HG02884 (cell line): Measurements from ENCODE around the gene ALDH16A1.
A peak's percentile ranks its signal among the peaks of the same experiment; 100 is the strongest.

Experiments
- ATAC-seq: cut with Tn5 transposase; IDR thresholded peaks from one replicate; pipeline ENCODE4 v1.9.1; 2021; ENCODE audit warnings: mild to moderate bottlenecking, moderate library complexity; ENCODE audit not compliant: unreplicated experiment

ALDH16A1 gene

DNA sequence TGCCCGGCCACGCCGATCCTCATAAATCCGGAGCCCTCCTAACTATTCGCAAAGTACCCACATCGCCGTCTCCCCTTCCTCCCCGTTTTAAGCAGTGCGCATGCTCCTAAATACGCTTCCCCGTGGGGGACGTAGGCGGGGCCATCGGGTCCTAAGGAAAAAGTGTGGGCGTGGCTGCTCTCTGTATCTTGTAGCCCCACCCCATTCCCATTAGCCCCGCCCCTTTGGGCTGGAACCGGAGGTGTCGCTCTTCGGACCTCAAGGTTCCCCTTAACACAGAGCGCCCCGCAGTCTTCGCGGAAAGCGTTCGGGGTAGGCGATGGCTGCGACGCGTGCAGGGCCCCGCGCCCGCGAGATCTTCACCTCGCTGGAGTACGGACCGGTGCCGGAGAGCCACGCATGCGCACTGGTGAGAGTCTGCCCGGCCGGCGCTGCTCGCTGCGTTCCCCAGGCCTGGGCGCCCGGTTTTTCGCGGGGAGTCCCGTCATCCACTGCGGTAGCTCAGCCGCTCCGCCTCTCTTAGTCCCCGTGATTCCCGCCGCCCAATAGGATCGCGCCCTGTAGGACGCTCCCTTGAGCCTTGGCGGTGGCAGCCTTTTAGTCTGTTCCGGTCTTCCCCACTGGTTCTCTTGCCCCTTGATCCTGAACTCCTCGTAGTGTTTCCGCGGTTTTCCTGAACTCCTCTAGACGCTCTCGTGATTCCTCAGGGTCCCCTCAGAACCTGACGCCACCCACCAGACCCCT, at the start of gene ALDH16A1:
Gene ALDH16A1 (plus strand): TSS at position 213 of the 744 bp plus-strand sequence. CDS start 107 bp downstream, at position 320.
- ATAC-seq, result peak; percentile 77

DNA sequence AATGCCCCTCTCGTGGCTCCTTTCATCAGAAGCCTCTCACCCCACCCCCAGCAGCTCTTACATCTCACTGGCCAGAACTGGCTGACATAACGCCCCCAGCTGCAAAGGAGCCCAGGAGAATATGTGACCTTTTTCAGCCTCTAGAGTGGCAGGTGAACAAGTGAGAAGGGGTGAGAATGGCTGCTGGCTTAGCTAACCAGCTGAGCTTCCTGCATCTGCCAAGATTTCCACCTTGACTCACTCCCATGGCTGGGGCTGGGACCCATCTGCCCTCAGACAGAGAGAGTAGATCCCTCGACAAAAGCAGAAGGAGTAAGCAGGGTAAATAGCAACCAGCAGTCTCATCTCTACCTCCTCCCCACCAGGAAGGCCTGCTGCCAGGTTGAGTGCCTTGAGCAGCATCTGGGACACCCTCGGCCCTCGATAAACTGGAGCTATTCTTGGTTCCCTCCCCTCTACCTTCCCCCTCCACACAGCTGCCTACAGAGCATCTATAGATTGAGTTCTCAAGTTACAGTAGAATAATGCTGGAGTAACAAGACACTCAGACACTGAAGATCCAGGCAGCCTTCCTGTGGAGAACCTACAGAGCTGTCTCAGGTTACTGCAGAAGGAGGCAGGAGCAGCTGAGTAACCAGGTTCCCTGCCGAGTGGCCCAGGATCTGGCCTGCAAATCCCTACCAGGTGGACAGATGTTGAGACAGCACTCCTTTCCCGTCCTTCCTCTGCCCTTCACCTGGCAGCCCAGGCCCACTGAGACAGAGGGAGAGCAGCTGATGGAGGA, 49.4 kb upstream of the ALDH16A1 start:
- ATAC-seq, result no peak

DNA sequence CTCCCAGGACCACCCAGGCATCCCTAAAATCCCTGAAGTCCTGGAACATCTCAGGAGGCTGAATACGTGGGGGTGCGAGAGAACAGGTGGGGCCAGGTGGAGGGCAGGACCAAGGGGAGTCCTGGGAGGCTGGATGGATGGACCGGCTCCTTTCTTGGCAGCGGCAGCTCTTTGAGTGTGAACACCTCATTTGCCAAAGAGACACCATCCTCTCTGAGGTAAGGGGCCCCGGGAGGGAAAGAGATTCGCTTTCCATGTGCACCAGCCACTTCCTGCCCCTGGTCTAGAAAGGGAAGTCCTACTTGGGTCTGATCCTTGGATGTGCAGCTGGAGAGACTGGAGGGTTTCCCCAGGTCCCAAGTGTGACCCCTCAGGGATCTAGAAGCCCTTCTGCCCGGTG, 45.9 kb upstream of the ALDH16A1 start:
- ATAC-seq, result no peak

DNA sequence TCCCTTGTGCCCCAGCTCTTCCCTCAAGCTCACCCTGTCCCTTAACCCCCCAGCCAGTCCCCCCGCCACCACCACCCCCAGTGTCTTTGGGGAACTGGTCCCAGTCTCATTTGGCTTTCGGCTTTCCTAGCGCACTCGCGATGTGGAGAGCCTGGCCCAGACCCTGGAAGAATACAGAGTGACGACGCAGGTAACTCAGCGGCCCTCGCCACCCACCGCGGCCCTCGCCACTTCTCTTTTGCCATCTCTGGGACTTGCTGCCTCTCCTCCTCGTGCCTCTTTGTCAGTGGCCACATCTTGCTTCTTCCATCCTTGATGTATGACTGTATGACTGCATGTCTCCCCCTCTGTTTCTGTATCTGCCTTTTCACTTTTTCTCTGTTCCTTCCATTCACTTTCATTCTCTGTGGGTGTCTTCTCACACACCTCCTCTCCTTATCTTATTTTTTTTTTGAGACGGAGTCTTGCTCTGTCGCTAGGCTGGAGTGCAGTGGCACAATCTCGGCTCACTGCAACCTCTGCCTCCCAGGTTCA, 45.5 kb upstream of the ALDH16A1 start:
- no peak for ATAC-seq

DNA sequence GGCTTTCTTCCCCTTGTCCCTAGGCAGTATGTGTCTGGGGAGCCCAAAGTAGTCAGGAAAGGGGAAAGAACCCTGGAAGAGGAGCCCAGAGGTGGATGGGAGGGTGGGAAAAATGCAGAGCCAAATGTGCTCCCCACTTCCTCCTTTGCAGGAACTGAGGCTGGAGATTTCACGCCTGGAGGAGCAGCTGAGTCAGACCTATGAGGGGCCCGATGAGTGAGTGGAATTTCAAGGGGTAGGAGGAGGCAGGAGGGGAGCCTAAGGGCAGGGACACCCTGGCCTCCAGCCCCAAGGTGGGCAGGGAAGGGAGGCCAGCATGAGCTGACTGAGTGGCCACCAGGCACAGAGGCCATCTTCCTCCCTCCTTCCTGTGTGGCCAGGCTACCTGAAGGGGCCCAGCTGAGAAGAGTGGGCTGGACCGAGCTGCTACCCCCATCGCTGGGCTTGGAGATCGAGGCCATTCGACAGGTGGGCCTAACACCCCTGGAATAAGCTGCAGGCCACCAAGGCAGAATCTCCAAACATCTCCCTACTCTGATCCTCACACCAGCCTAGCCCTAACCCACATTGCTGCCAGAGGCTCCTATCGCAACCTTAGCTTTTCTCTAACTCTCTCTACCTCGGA, 44.1 kb upstream of the ALDH16A1 start:
- no peak for ATAC-seq

DNA sequence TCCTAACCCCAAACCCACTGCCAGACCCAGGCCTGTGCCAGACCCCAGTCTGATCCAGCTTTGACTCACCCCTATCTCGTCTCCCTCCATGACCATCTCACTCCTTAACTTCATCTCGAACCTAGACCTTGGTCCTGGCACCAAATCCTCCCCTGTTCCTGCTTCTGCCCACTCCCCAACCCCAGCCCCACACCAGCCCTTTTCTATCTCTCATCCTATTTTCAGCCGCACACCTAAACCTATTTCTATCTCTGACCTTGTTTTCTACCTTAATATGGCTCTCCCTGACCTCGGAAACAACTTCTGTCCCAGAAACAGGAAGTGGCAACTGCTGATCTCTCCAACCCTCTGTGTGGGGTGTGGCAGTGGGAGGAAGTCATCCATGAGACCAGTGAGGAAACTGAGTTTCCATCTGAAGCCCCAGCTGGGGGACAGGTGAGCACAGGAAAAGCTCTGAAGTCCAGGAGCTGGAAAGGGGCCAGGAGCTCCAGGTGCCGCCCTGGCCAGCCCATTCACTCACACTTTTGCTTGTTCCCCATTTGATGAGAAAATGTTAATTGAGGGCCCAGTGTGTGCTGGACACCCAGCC, 43.5 kb upstream of the ALDH16A1 start:
- ATAC-seq, result no peak

DNA sequence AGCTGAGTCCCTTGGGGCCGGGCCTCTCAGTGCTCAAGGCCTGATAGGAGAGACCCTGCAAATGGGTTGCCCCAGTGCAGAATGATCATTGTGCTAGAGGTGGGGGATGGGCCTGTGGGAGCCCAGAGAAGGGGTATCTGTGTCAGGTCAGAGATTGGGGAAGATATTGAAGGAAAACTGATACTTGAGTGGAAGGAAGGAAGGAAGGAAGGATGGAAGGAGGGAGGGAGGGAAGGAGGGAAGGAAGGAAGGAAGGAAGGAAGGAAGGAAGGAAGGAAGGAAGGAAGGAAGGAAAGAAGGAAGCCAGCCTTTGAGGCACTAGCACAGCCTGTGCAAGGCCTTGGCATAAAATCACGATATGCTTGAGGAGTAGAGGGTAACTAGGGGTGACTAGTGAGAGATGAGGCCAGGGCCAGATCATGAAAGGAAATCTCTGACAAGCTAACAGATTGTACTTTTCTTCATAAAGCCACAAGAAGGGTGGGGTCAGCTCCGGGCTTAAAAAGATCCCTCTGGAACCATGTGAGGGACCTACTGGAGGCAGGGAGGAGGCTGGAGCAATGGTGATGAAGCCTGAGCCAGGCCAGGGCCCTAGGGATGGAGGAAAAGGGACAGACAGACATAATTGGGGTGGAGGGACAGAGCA, 41.2 kb upstream of the ALDH16A1 start:
- ATAC-seq, result no peak

DNA sequence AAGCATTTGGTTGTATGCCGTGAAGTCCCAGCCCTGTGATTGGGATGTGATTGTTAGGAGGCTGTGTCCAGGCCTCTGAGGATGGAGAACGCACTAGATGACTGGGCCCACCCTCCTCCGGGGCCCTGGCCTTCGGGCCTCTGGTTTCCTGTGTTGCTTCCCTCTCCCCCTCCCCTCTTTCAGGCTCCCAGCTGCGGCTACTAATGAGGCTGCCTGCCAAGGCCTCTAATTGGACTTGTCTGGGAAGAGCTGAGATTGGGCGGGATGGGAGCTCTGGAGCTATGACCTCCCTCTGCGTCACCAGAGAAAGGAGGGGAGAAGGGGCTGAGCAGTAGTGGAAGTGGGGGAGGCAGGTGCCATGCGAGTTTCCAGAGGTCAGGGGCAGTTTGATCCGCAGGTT, 39.7 kb upstream of the ALDH16A1 start:
- ATAC-seq, result no peak

DNA sequence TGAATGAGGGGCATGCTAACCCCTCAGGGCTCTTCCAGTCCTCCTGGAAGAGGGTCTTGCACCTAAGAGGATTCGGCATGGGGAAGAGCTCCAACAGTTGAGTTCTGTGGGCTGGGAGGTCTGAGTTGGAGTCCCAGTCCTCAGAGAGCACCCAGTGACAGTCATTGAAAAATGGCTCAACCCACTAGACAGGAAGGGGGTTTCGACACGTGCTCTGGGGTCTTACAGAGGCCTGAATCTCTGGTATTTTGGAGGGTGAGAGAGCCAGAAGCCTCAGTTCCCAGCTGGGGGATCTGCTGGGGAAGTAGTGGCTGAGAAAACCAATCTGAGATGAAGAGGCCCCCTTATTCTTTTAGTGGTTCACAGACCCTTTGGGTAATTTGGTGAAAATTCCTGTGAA, 38.8 kb upstream of the ALDH16A1 start:
- ATAC-seq, result no peak

DNA sequence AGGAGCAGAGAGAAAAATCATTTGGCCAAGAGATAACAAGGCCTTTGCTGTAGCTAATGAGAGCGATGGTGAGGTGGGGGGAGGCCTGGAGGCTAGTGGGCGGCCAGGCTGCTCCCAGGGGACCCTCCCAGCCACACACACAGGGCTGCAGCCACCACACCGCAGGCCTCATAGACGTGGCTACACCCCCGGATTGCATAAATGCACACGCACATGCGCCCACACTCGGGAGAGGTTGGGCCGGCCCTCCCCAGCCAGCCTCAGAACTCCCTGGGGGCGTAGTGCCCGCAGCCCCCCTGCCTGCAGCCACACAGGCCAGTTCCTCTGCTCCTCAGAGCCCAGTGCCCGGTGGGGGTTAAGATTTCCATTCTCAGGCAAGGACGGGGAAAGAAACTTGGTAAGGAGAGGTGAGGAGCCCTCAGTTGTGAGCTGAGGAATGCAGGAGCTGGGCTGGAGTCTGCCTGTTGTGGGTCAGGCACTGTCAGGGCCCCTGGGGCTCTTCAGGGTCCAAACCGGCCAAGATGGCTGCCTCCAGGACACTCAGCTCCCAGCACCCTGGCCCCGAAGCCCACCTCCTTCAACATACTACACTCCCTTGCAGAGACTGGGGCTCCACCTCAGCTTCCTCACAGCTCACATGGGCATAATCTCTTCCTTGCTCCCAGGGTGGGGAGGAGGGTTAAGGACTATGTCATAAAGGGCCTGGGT, 37.8 kb upstream of the ALDH16A1 start:
- ATAC-seq, result no peak

DNA sequence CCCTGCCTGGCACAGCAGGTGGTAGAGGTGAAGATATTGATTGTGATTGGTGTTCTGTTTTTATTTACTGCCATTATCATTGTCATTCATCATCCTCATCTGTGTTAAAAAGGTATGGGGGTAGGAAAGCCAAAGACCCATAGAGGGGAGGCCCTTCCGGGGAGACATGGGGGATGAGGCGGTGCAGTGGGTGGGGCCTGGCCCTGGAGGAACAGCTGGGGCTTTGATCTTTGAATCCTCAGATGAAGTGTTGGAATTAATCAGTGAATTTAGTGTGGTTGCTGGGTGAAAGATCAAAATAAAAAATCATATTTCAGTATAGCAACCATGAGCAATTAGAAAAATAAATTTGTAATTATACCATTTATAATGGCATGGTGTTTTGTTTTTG, 37.2 kb upstream of the ALDH16A1 start:
- ATAC-seq, result no peak

DNA sequence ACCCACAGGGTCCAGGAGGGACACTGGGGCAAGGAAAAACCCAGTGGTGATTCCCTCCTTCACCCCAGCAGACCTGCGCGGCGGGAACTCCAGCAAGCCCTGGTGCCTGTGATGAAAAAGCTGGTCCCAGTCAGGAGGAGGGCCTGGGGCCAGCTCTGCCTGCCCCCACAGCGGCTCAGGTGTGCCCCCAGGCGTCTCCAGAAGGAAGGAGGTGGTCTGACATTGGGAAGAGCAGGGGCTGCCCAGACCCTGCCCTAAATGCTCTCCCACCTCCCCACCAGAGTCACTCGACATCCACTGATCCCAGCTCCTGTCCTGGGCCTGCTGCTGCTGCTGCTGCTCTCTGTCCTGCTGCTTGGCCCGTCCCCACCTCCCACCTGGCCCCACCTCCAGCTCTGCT, 35.9 kb upstream of the ALDH16A1 start:
- ATAC-seq, result no peak

DNA sequence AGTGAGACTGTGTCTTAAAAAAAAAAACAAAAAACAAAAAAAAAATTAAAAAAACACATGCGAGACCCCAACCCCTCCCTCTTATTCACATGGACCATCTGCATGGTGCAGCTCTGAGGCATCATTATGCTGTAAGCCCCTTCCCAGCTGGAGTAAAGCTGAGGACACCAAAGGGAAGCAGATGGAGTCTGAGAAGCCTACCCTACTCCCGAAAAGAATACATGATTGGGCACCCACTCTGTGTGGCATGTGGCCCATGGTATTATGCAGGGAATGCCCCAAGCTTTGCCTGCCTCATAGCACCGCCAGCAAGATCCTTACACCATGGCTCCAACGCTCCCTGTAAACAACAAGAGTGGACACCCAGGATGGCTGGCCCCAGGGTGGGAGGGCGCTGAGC, 34.5 kb upstream of the ALDH16A1 start:
- no peak for ATAC-seq

DNA sequence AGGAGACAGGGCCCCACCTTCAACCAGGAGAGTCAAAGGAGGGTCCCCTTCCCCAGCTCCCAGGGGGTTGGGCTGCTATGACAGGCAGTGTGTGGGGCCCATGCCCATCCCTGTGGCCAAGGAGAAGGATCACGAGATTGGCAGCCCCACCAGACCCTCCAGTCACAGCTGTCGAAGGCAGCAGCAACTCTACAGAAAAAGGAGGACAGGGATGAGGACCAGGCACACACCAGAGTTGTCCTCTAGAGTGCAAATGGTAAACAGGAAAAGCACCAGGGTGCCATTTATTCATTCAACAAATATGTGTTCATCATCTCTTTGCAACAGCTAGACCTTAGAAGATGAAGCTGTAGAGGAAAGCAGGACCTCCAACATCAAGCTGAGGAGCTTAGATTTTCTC, 33.9 kb upstream of the ALDH16A1 start:
- ATAC-seq, result no peak

DNA sequence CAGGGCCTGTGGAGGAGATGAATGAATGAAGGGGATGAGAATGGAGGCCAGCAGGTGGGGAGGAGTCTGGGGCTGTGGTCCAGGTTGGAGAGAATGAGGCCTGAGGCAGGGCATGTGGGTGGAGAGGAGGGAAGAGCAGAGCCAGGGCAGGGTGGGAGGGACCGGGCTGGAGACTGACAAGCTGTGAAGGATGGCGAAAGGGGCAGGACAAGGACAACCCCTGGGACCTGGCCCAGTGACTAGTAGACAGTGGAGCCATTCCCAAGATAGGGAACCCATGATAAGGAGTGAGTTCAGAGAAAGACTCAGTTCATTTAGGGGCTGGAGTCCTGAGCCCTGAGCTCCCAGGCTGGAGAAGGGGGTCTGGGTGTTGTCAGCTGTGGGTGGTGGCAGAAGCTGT, 32.8 kb upstream of the ALDH16A1 start:
- ATAC-seq, result no peak

DNA sequence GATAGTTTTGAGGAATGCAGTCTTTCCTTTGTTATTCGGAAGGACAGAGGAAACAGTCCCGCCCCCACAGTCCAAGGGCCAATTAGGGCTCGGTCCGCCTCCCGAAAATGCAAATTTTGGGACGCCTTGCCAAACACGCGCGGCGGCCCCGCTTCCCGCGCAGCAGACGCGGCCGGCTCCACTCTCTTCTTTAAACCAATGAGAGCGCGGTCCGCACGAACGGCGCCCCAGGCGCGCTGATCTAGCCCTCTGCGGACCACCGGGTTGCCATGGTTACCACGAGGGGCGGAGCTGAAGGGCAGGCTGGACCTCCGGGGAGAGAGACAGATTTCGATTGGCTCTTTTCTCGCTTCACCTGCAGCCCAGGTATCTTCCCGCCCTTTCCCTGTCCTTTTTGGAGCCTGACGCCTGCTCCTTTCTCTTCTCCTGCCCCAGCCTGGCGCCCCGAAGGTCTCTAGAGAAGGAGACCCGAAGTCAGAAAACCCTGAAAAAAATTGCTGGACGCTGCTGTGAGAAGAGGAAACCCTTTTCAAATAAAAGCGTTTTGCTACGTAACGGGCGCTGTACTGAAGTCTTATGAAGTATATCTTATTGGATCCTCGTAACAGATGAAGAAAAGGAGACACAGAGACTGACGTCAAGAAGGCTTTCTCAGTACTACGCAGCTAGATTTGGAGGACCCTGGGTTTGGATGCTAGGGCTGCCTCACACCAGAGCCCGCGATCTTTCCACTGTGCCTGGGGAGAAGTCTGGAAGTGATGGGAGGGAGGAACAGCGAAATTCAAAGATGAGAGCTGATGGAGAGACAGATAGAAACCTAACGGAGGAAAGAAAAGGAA, 31.8 kb upstream of the ALDH16A1 start:
- no peak for ATAC-seq

DNA sequence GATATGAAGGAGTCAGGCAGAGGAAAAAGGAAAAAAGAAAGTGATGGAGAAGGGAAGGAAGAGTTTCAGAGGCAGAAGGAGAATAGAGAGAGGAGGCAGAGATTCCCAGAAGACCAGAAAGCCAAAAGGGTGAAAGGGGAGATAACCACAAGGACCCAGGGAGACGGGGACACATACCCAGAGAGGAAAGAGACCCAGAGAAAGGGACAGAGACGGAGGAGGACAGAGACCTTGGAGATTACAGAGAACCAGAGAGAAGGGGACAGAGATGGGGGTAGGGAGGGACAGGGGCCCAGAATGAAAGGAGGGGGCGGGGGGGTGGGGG, 31.2 kb upstream of the ALDH16A1 start:
- no peak for ATAC-seq

DNA sequence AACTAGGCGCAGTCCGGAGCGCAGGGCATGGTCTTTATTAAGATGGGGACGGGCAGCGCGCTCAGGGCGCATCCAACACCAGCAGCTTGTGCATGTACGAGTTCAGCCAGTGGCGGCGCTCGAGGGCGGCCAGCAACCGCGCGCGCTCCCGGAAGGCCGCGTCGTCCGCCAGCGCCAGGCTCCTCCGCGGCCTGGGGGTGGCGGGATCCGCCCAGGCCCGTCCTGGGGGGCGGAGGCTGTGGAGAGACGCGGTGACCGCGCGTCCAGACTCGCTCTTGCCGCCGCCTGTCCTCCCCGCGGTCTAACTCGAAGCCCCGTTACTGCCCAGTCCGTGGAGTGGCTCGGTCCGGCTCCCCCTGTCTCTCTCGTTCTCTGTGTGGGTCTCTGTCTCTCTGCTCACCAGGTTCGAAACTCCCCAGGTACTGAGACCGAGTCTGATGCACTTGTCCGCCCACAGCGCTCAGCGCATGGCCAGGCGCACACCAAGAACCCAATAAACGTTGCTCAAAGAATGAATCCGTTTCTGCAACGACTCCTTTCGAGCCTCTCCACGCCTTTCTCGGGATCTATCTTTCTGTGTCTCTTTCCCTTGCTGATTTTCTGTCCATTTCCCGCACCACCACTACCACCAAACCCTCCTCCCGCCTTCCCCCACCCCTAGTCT, 30.5 kb upstream of the ALDH16A1 start:
- ATAC-seq, result no peak
